SK-N-SH (cell line): ENCODE data around the gene LARGE1. TPM values are rescaled to one million over a fixed set of nuclear protein-coding genes. Genes with fewer than 3 reads are reported as not detected.

Experiments
- CTCF ChIA-PET: fragments of 300-600, 350-600 bp; formaldehyde crosslinking; extraction: SDS; loops from one replicate; lab custom pipeline; 2021; lab: Yijun Ruan, JAX
- POLR2A ChIA-PET: fragments of 350-600 bp; sonication (Branson Sonifier 250); formaldehyde crosslinking; extraction: SDS; loops from one replicate; lab custom pipeline; 2020; ENCODE audit warnings: antibody characterized with exemption, inconsistent platforms; lab: Yijun Ruan, JAX
- DNase-seq: peaks from one replicate; pipeline ENCODE4 v3.0.0; 2012
- H2AFZ ChIP-seq: fragments of 200-600 bp; sonication (generic); 2 replicates; pipeline ENCODE4 v1.8.1; 2016; ENCODE audit warnings: antibody characterized with exemption, mild to moderate bottlenecking, low read depth
- H3F3A ChIP-seq: fragments of 200-600 bp; sonication (generic); replicated peaks from 2 replicates; pipeline ENCODE3; 2016; ENCODE audit warnings: antibody characterized with exemption, mild to moderate bottlenecking; ENCODE audit not compliant: insufficient read depth
- H3K27ac ChIP-seq, 2 experiments: fragments of 200-500 bp in 1 of 2; fragments of 200-600 bp in 1 of 2; sonication (Bioruptor generic) in 1 of 2; sonication (generic), shearing (Covaris generic) in 1 of 2; 2 replicates each; pipeline versions ENCODE4 v1.5.1 to v1.6.1; 2014 to 2016; ENCODE audit warnings: low read depth in 2 of 2, inconsistent platforms in 1 of 2, low read length in 1 of 2, mild to moderate bottlenecking in 1 of 2, mixed read lengths in 1 of 2
- H3K27me3 ChIP-seq: fragments of 200-600 bp; sonication (generic), shearing (Covaris generic); 2 replicates; pipeline ENCODE4 v1.6.1; 2016; ENCODE audit warnings: mixed run types; ENCODE audit not compliant: insufficient read depth
- H3K36me3 ChIP-seq, 2 experiments: fragments of 200-500 bp in 1 of 2; fragments of 200-600 bp in 1 of 2; sonication (Bioruptor generic) in 1 of 2; sonication (generic) in 1 of 2; replicated peaks in 1 of 2; 2 replicates each; pipeline versions ENCODE3 to v1.5.1; 2014 to 2016; ENCODE audit warnings: low read length in 1 of 2, mild to moderate bottlenecking in 1 of 2; ENCODE audit not compliant: insufficient read depth in 2 of 2, control insufficient read depth in 1 of 2
- H3K4me1 ChIP-seq, 2 experiments: fragments of 200-500 bp in 1 of 2; fragments of 200-600 bp in 1 of 2; sonication (Bioruptor generic) in 1 of 2; sonication (generic), shearing (Covaris generic) in 1 of 2; 2 replicates each; pipeline versions ENCODE4 v1.5.1 to v1.6.1; 2014 to 2016; ENCODE audit warnings: low read depth in 1 of 2, low read length in 1 of 2, mixed run types in 1 of 2; ENCODE audit not compliant: insufficient read depth in 2 of 2, control insufficient read depth in 1 of 2
- H3K4me2 ChIP-seq: fragments of 200-600 bp; sonication (generic), shearing (Covaris generic); 2 replicates; pipeline ENCODE4 v1.6.1; 2017; ENCODE audit warnings: mixed run types
- H3K4me3 ChIP-seq, 2 experiments: fragments of 200-500 bp in 1 of 2; fragments of 200-600 bp in 1 of 2; sonication (Bioruptor generic) in 1 of 2; sonication (generic), shearing (Covaris generic) in 1 of 2; 2 replicates each; pipeline versions ENCODE4 v1.5.1 to v1.8.1; 2014 to 2016; ENCODE audit warnings: low read depth in 2 of 2, inconsistent platforms in 1 of 2, low read length in 1 of 2, mild to moderate bottlenecking in 1 of 2, mixed read lengths in 1 of 2, moderate library complexity in 1 of 2
- H3K79me2 ChIP-seq: fragments of 200-600 bp; sonication (generic); 2 replicates; pipeline ENCODE4 v1.8.1; 2017; ENCODE audit warnings: mild to moderate bottlenecking; ENCODE audit not compliant: insufficient read depth
- H3K9ac ChIP-seq: fragments of 200-600 bp; sonication (generic); 2 replicates; pipeline ENCODE4 v1.6.1; 2017; ENCODE audit warnings: mixed run types
- H3K9me2 ChIP-seq: fragments of 200-600 bp; sonication (generic); 2 replicates; pipeline ENCODE4 v1.6.1; 2017; ENCODE audit warnings: mixed run types
- H3K9me3 ChIP-seq: fragments of 200-600 bp; sonication (generic); 2 replicates; pipeline ENCODE4 v1.6.1; 2017; ENCODE audit warnings: mixed run types, mild to moderate bottlenecking, moderate library complexity
- H4K20me1 ChIP-seq: fragments of 200-600 bp; sonication (generic); 2 replicates; pipeline ENCODE4 v1.6.1; 2017; ENCODE audit warnings: mild to moderate bottlenecking, mixed run types; ENCODE audit not compliant: insufficient read depth
- CHD2 ChIP-seq: fragments of 150-350 bp; IDR thresholded peaks from 2 replicates; pipeline ENCODE4 v1.6.1; 2018; ENCODE audit warnings: low read length; ENCODE audit not compliant: partially characterized antibody
- EP300 ChIP-seq, 2 experiments: IDR thresholded peaks; 2 replicates each; pipeline versions ENCODE4 v1.4.0 to v1.6.1; 2012; ENCODE audit warnings: borderline replicate concordance in 1 of 2, low read depth in 1 of 2, low read length in 1 of 2
- FOSL2 ChIP-seq: IDR thresholded peaks from 2 replicates; pipeline ENCODE4 v1.4.0; 2012; ENCODE audit warnings: low read depth, mild to moderate bottlenecking, moderate library complexity, borderline replicate concordance
- GABPA ChIP-seq: IDR thresholded peaks from 2 replicates; pipeline ENCODE4 v1.4.0; 2012; ENCODE audit warnings: low read depth, mild to moderate bottlenecking
- GATA2 ChIP-seq: sonication (generic); formaldehyde crosslinking; IDR thresholded peaks from 2 replicates; pipeline ENCODE4 v1.5.0; 2020; ENCODE audit warnings: mild to moderate bottlenecking, missing genetic modification reagents
- JUND ChIP-seq: IDR thresholded peaks from 2 replicates; pipeline ENCODE4 v1.4.0; 2012
- MAX ChIP-seq: IDR thresholded peaks from 2 replicates; pipeline ENCODE4 v1.4.0; 2012; ENCODE audit warnings: low read depth
- MEF2A ChIP-seq: IDR thresholded peaks from 2 replicates; pipeline ENCODE4 v1.4.0; 2012; ENCODE audit warnings: low read depth, borderline replicate concordance
- NFIC ChIP-seq: IDR thresholded peaks from 2 replicates; pipeline ENCODE4 v1.4.0; 2012; ENCODE audit warnings: borderline replicate concordance
- POLR2AphosphoS5 ChIP-seq: IDR thresholded peaks from 2 replicates; pipeline ENCODE4 v1.6.1; 2012; ENCODE audit warnings: low read depth, low read length
- RCOR1 ChIP-seq: fragments of 150-350 bp; IDR thresholded peaks from 2 replicates; pipeline ENCODE4 v1.6.1; 2017; ENCODE audit warnings: antibody characterized with exemption, low read length
- REST ChIP-seq: IDR thresholded peaks from 2 replicates; pipeline ENCODE4 v1.6.1; 2012; ENCODE audit warnings: mild to moderate bottlenecking, low read depth, low read length, moderate library complexity
- RFX5 ChIP-seq: IDR thresholded peaks from 2 replicates; pipeline ENCODE4 v1.6.1; 2012; ENCODE audit warnings: mild to moderate bottlenecking, improper control_type of control experiment, low read length
- SIN3A ChIP-seq: IDR thresholded peaks from 2 replicates; pipeline ENCODE4 v1.6.1; 2012; ENCODE audit warnings: low read depth, mild to moderate bottlenecking, low read length, moderate library complexity, borderline replicate concordance
- SMC3 ChIP-seq: IDR thresholded peaks from 2 replicates; pipeline ENCODE4 v1.6.1; 2012; ENCODE audit warnings: low read depth, low read length, improper control_type of control experiment
- TEAD4 ChIP-seq: IDR thresholded peaks from 2 replicates; pipeline ENCODE4 v1.4.0; 2012; ENCODE audit warnings: mild to moderate bottlenecking, borderline replicate concordance; ENCODE audit not compliant: insufficient read depth
- USF2 ChIP-seq: fragments of 150-350 bp; IDR thresholded peaks from 2 replicates; pipeline ENCODE4 v1.6.1; 2017; ENCODE audit warnings: antibody characterized with exemption, low read length, low read depth, borderline replicate concordance
- ZBTB33 ChIP-seq: IDR thresholded peaks from 2 replicates; pipeline ENCODE4 v1.4.0; 2012; ENCODE audit warnings: low read depth, borderline replicate concordance
- WGBS: methylation state at CpG from one replicate; pipeline ENCODE4 v1.1.6; 2017; ENCODE audit warnings: low lambda C conversion rate; 5-methylcytosine and 5-hydroxymethylcytosine counted together
- polyA plus RNA-seq, 3 experiments: library from polyadenylated mRNA; depleted of rRNA; stranded (reverse); fragments of >200 nt; gene quantifications; 2 replicates each; pipeline ENCODE4 v1.2.3, GENCODE V29; 2012

The LARGE1 gene
- polyA plus RNA-seq, 1 of the 3 experiments (the other 2 are of a cell fraction), result 1.1 TPM

GRCh38 chr22:33353502-33353901, 566.8 kb downstream of the LARGE1 start:
- DNase-seq, result no peak
- no peak overlapping the region for H3K4me3 ChIP-seq
- TF ChIP-seq ZBTB33, result no peak
- no peak for TF ChIP-seq POLR2AphosphoS5
- TF ChIP-seq USF2, result no peak
- TF ChIP-seq GATA2 (CRISPR knock-in tag), result no peak
- TF ChIP-seq EP300 (IDR thresholded peaks at IDR 0.05; ENCODE audit: borderline replicate concordance in 1 of 2, low read depth in 1 of 2, low read length in 1 of 2), result no peak
- ChIA-PET CTCF (no interaction called here), POLR2A (no interaction called here)
- H3K79me2 ChIP-seq, result no peaks in the 10 kb centered on the region
- H3K27ac ChIP-seq, result no peak overlapping the region
- H3K9me2 ChIP-seq, result no peaks in the 10 kb centered on the region
- WGBS, result 47% methylated on average over 4 of the region's 4 CpGs
- H3K4me1 ChIP-seq, result no peaks in the 10 kb centered on the region
- no peaks in the 10 kb centered on the region for H3F3A ChIP-seq
- H3K27me3 ChIP-seq, result no peaks in the 10 kb centered on the region
- H4K20me1 ChIP-seq, result no peaks in the 10 kb centered on the region
- H3K36me3 ChIP-seq, result no peaks in the 10 kb centered on the region
- no peak overlapping the region for H2AFZ ChIP-seq
- H3K9me3 ChIP-seq, result no peaks in the 10 kb centered on the region
- H3K4me2 ChIP-seq, result no peak overlapping the region
- no peak overlapping the region for H3K9ac ChIP-seq

- DNase-seq, result no peak
- Histone ChIP-seq H3K79me2 (no peaks in the 10 kb centered on the region), H3K27ac (no peak overlapping the region), H3F3A (no peaks in the 10 kb centered on the region), H3K4me1 (no peaks in the 10 kb centered on the region), H3K27me3 (no peaks in the 10 kb centered on the region), H3K9ac (no peak overlapping the region), H2AFZ (no peak overlapping the region), H3K4me2 (no peak overlapping the region), H4K20me1 (no peaks in the 10 kb centered on the region), H3K36me3 (no peaks in the 10 kb centered on the region), H3K9me3 (no peaks in the 10 kb centered on the region), H3K9me2 (no peaks in the 10 kb centered on the region), H3K4me3 (no peak overlapping the region)
- ChIA-PET POLR2A (no interaction called here), CTCF (interaction anchor here (0.9 kb wide), 1 partner anchor 10 kb away, joined by 3 read pairs; no protein-coding TSS in a partner anchor)
- TF ChIP-seq NFIC (no peak), SIN3A (no peak), GABPA (no peak), CHD2 (no peak), MEF2A (no peak), SMC3 (no peak), RFX5 (no peak), TEAD4 (no peak), REST (no peak), MAX (no peak), JUND (no peak), RCOR1 (no peak), EP300 (IDR thresholded peaks at IDR 0.05; ENCODE audit: borderline replicate concordance in 1 of 2, low read depth in 1 of 2, low read length in 1 of 2) (no peak), FOSL2 (no peak)
- 81% methylated on average over 1 of the region's 1 CpG for WGBS
Measured at GRCh38 chr22:33352768-33353167, 567.5 kb downstream of the LARGE1 start.
